ENCODE data around the gene OR51B4. TPM values are rescaled to one million over a fixed set of nuclear protein-coding genes. Genes with fewer than 3 reads are reported as not detected.

OR51B4 gene
- total and polyA plus RNA-seq, 2 of the 13 experiments (the other 11 are each of a cell fraction or from before 2014, with no cell fraction given), result 0.11 to 0.33 TPM

GRCh38 chr11:5324197-5324596 lies 22.5 kb upstream of the OR51B4 start, which contains the start of gene OR51B2:
Gene OR51B2 (minus strand): TSS chr11:5324297. CDS start chr11:5324297, 0 bp downstream.
- no peaks in the 10 kb centered on the region for H3K79me2 ChIP-seq (ENCODE audit: insufficient read depth, low read length)
- DNase-seq (ENCODE audit: low spot score) (no peak), FAIRE-seq (no peak), ATAC-seq (no peak)
- no peaks in the 10 kb centered on the region for H3K4me1 ChIP-seq (ENCODE audit: insufficient read depth, low read length)
- WGBS (ENCODE audit: low lambda C conversion rate), result 0% methylated on average over 3 of the region's 3 CpGs
- CTCF ChIA-PET (ENCODE audit: low intra/inter-chr PET ratio, low total read pairs), result no interaction called here
- H3K27me3 ChIP-seq (ENCODE audit: control insufficient read depth in 1 of 2, insufficient read depth in 2 of 2, low read length in 2 of 2), result 0 out of 5 replicates have a peak, but pooled peaks cover 0 to 1% of the 10 kb centered on the region in 2 experiments
- no peaks in the 10 kb centered on the region for H3K36me3 ChIP-seq (replicated peaks in 1 of 2; ENCODE audit: control insufficient read depth in 1 of 2, insufficient read depth in 2 of 2, low read length in 2 of 2)
- intact Hi-C loops (cut with micrococcal nuclease; ENCODE audit: unreplicated experiment), result no loop called here
- no peaks in the 10 kb centered on the region for H4K20me1 ChIP-seq (ENCODE audit: insufficient read depth, low read length)
- H3K4me3 ChIP-seq (replicated peaks in 1 of 3; ENCODE audit: insufficient read depth in 1 of 3, low read depth in 2 of 3, low read length in 3 of 3), result no peak within 1 kb of the TSS
- POLR2A ChIA-PET, result no interaction called here
- H3K9me3 ChIP-seq (ENCODE audit: low read length), result no peaks in the 10 kb centered on the region
- H2AFZ ChIP-seq (ENCODE audit: low read length), result no peak within 1 kb of the TSS
- H3K27ac ChIP-seq (ENCODE audit: extremely low read length, insufficient read depth, low read length), result no peak within 1 kb of the TSS
- in situ Hi-C loops (cut with HindIII; ENCODE audit: extremely low pct_ligation_motif_present, low pct_unique_long_range_greater_than_20kb), result no loop called here
- no TSS peak for BruUV-seq (replicated peaks)
- H3K9ac ChIP-seq (ENCODE audit: insufficient read depth, low read depth, low read length), result no peak within 1 kb of the TSS
- TF ChIP-seq, protein P1, sequence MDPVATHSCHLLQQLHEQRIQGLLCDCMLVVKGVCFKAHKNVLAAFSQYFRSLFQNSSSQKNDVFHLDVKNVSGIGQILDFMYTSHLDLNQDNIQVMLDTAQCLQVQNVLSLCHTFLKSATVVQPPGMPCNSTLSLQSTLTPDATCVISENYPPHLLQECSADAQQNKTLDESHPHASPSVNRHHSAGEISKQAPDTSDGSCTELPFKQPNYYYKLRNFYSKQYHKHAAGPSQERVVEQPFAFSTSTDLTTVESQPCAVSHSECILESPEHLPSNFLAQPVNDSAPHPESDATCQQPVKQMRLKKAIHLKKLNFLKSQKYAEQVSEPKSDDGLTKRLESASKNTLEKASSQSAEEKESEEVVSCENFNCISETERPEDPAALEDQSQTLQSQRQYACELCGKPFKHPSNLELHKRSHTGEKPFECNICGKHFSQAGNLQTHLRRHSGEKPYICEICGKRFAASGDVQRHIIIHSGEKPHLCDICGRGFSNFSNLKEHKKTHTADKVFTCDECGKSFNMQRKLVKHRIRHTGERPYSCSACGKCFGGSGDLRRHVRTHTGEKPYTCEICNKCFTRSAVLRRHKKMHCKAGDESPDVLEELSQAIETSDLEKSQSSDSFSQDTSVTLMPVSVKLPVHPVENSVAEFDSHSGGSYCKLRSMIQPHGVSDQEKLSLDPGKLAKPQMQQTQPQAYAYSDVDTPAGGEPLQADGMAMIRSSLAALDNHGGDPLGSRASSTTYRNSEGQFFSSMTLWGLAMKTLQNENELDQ (CRISPR knock-in tag; IDR thresholded peaks at IDR 0.05; ENCODE audit: borderline replicate concordance), result no peak
- TF ChIP-seq MAFK (conservative IDR thresholded peaks at IDR 0.05 in 1 of 2, IDR thresholded peaks at IDR 0.05 in 1 of 2; ENCODE audit: low read length in 2 of 2), result peak in 1 of 2 experiments; percentile 16; a peak in 1 of 4 replicates
- no peak for TF ChIP-seq ZNF674 (CRISPR knock-in tag; IDR thresholded peaks at IDR 0.05; ENCODE audit: low read depth)
- no peak within 1 kb of the TSS for H3K4me2 ChIP-seq (ENCODE audit: low read depth, low read length)

DNA sequence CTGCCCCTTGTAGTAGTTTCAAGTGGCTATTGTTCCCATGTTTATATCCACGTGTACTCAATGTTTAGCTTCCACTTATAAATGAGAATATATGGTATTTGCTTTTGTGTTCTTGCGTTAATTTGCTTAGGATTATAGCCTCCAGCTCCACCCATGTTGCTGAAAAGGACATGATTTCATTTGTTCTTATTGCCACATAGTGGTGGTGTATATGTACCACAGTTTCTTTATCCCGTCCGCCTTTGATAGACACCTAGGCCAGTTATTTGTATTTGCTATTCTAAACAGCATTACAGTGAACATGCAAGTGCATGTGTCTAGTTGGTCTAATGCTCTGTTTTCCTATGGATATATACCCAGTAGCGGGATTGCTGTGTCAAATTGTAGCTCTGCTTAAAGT lies 15.5 kb upstream of the OR51B4 start:
- no peak for ATAC-seq
- H4K20me1 ChIP-seq (ENCODE audit: insufficient read depth, low read length), result no peaks in the 10 kb centered on the region
- H3K4me2 ChIP-seq (ENCODE audit: low read depth, low read length), result no peak overlapping the region
- POLR2A ChIA-PET, result no interaction called here
- no peaks in the 10 kb centered on the region for H3K9me3 ChIP-seq (ENCODE audit: low read length)
- DNase-seq (ENCODE audit: low spot score), result no peak
- FAIRE-seq, result no peak
- no peaks in the 10 kb centered on the region for H3K4me1 ChIP-seq (ENCODE audit: insufficient read depth, low read length)
- BruUV-seq (replicated peaks), result no TSS peak
- no peaks in the 10 kb centered on the region for H3K79me2 ChIP-seq (ENCODE audit: insufficient read depth, low read length)
- 12% methylated on average over 5 of the region's 5 CpGs for WGBS (ENCODE audit: low lambda C conversion rate)
- CTCF ChIA-PET (ENCODE audit: low intra/inter-chr PET ratio, low total read pairs), result no interaction called here
- in situ Hi-C loops (cut with HindIII; ENCODE audit: extremely low pct_ligation_motif_present, low pct_unique_long_range_greater_than_20kb), result no loop called here
- no peak overlapping the region for H3K27ac ChIP-seq (ENCODE audit: extremely low read length, insufficient read depth, low read length)
- no peak overlapping the region for H3K4me3 ChIP-seq (replicated peaks in 1 of 3; ENCODE audit: insufficient read depth in 1 of 3, low read depth in 2 of 3, low read length in 3 of 3)
- no peak overlapping the region for H3K9ac ChIP-seq (ENCODE audit: insufficient read depth, low read depth, low read length)
- no peak overlapping the region for H2AFZ ChIP-seq (ENCODE audit: low read length)
- intact Hi-C loops (cut with micrococcal nuclease; ENCODE audit: unreplicated experiment), result no loop called here
- no peaks in the 10 kb centered on the region for H3K36me3 ChIP-seq (replicated peaks in 1 of 2; ENCODE audit: control insufficient read depth in 1 of 2, insufficient read depth in 2 of 2, low read length in 2 of 2)
- no peaks in the 10 kb centered on the region; a peak in 1 of 5 replicates for H3K27me3 ChIP-seq (ENCODE audit: control insufficient read depth in 1 of 2, insufficient read depth in 2 of 2, low read length in 2 of 2)
- TF ChIP-seq ZNF788 (CRISPR knock-in tag; IDR thresholded peaks at IDR 0.05; ENCODE audit: borderline replicate concordance) (no peak), TOPORS (CRISPR knock-in tag; IDR thresholded peaks at IDR 0.05) (no peak), ZNF724P (CRISPR knock-in tag; IDR thresholded peaks at IDR 0.05; ENCODE audit: borderline replicate concordance) (no peak), ZBTB37 (CRISPR knock-in tag; IDR thresholded peaks at IDR 0.05) (no peak), JUN (CRISPR knock-in tag; IDR thresholded peaks at IDR 0.05) (no peak), DZIP1 (CRISPR knock-in tag; IDR thresholded peaks at IDR 0.05) (no peak)
- TF ChIP-seq, protein P2, sequence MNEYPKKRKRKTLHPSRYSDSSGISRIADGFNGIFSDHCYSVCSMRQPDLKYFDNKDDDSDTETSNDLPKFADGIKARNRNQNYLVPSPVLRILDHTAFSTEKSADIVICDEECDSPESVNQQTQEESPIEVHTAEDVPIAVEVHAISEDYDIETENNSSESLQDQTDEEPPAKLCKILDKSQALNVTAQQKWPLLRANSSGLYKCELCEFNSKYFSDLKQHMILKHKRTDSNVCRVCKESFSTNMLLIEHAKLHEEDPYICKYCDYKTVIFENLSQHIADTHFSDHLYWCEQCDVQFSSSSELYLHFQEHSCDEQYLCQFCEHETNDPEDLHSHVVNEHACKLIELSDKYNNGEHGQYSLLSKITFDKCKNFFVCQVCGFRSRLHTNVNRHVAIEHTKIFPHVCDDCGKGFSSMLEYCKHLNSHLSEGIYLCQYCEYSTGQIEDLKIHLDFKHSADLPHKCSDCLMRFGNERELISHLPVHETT (CRISPR knock-in tag; conservative IDR thresholded peaks at IDR 0.05), result no peak

All from HepG2 (cell line).